GM13976 (cell line): ENCODE results near the gene LRRC47.
"Not testable (repeated sequence)": the region's sequence is repeated elsewhere in the genome, so short reads cannot be mapped to it uniquely, and the experiment has no call there.

Source experiments
- DNase-seq: peaks from one replicate; pipeline ENCODE4 v3.0.0; 2012; ENCODE audit warnings: low spot score
- in situ Hi-C: fragments of 300-500 bp; cut with MboI; formaldehyde crosslinking; loops from one replicate; pipeline ENCODE4 v1.12.0; 2022; ENCODE audit warnings: low sequenced_read_pairs, mixed read lengths, inconsistent platforms; ENCODE audit not compliant: unreplicated experiment
- TF ChIP-seq, protein P1 (sequence below): IDR thresholded peaks from 2 replicates; pipeline ENCODE4 v1.5.1; 2012; ENCODE audit warnings: borderline replicate concordance, mild to moderate bottlenecking; ENCODE audit not compliant: insufficient read depth; ENCODE audit errors: extremely low read depth, missing control alignments, control extremely low read depth

Gene LRRC47

DNA sequence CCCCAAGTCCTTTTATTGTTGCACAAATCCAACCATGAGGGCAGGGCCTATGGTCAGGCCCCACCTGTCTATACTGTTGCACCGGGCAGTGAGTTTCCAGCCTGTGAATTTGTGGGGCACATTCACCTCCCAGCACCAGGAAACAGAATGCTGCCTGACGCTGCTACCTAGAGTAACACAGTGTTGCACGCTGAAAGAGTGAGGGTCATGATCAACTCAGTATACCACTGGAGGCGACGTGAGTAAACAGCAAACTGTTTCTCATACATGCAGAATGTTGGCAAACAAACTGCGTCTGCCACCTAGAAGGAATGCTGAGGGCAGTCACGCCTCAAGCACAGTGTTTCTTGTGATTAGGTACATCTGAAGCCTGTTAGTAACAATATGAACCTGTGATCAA lies 13.4 kb upstream of the LRRC47 start:
- no peak for DNase-seq
- in situ Hi-C loops = no loop called here
- TF ChIP-seq, protein P1, sequence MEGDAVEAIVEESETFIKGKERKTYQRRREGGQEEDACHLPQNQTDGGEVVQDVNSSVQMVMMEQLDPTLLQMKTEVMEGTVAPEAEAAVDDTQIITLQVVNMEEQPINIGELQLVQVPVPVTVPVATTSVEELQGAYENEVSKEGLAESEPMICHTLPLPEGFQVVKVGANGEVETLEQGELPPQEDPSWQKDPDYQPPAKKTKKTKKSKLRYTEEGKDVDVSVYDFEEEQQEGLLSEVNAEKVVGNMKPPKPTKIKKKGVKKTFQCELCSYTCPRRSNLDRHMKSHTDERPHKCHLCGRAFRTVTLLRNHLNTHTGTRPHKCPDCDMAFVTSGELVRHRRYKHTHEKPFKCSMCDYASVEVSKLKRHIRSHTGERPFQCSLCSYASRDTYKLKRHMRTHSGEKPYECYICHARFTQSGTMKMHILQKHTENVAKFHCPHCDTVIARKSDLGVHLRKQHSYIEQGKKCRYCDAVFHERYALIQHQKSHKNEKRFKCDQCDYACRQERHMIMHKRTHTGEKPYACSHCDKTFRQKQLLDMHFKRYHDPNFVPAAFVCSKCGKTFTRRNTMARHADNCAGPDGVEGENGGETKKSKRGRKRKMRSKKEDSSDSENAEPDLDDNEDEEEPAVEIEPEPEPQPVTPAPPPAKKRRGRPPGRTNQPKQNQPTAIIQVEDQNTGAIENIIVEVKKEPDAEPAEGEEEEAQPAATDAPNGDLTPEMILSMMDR = no peak

DNA sequence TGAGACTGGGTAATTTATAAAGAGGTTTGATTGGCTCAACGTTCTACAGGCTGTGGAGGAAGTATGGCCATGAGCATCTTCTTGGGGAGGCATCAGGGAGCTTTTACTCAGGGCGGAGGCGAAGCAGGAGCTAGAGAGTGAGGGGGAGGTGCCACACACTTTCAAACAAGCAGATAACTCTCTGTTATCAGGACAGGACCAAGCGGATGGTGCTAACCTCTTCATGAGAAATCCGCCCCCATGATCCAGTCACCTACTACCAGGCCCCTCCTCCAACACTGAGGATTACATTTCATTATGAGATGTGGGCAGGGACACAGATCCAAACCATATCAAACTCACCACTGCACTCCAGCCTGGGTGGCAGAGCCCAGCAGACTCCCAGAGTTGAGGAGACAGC lies 11.5 kb upstream of the LRRC47 start:
- DNase-seq = no peak
- in situ Hi-C loops = no loop called here
- TF ChIP-seq, protein P1 = no peak

DNA sequence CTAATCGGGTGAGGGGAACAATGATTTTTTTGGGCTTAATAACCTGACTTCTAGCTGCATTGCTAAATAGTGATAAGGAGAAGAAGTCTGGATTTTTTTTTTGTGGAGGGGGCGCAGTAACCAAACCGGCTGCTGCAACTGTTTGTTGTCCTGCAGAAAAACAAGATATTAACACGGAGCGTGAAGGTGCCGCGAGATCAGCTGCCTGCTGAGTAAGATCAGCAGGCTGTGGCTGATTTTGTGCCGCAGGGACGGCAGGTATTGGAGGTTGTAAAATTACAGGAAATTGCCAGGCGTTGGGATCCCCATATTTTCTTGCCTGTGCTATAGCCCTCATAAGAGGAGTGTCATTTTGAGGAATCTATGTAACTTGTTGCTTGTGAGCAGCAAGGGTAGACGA lies 8.7 kb upstream of the LRRC47 start:
- in situ Hi-C loops = no loop called here
- TF ChIP-seq, protein P1 = no peak
- no peak for DNase-seq

DNA sequence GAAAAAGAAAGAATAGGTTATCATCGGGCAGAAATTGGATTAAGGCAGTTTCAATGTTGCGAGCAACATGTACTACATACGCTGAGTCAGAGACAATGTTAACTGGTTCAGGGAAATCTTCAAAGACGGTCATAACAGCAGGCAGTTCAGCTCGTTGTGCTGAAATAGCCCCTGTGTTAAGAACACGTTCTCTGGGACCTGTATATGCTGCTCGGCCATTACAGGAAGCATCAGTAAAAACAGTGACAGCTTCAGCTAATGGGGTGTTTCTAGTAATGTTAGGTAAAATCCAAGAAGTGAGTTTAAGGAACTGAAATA lies 8.3 kb upstream of the LRRC47 start:
- in situ Hi-C loops, DNase-seq: not testable (repeated sequence)

DNA sequence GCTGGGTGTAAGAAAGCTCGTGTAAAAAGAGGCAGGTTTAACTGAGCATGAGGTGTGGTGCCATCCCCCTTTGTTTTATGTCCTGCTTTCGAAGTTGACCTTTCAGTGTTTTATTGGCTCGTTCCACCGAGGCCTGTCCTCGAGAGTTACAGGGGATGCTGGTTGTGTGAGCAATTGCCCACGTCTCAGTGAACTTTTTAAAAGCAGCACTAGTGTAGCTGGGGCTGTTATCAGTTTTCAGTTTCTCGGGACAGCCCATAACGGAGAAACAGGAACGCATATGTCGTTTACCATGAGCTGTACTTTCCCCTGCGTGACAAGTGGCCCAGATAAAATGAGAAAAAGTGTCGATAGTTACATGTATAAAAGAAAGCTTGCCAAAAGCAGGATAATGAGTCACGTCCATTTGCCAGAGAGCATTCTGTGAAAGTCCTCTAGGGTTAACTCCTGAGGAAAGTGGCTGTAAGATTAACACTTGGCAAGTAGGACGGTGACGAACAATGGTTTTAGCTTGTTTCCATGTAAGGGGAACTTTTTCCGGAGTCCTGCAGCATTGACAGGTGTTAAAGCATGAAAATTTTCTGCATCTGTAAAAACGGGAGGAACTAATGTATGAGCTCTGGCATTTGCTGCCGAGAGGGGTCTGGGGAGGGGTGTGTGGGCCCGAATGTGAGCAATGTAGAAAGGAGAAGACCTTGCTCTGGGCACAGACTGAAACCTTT lies 7.8 kb upstream of the LRRC47 start:
- TF ChIP-seq, protein P1 = no peak
- in situ Hi-C loops = no loop called here
- no peak for DNase-seq

DNA sequence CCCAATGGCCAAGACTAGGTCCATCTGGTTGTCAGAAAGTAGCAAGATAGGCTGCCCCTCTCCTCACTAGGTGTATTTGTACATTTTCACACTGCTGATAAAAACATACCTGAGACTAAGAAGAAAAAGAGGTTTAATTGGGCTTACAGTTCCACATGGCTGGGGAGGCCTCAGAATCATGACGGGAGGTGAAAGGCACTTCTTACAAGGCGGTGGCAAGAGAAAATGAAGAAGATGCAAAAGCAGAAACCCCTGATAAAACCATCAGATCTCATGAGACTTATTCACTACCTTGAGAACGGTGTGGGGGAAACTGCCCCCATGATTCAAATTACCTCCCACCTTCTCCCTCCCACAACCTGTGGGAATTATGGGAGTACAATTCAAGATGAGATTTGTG lies 4.5 kb upstream of the LRRC47 start:
- in situ Hi-C loops, DNase-seq: not testable (repeated sequence)

DNA sequence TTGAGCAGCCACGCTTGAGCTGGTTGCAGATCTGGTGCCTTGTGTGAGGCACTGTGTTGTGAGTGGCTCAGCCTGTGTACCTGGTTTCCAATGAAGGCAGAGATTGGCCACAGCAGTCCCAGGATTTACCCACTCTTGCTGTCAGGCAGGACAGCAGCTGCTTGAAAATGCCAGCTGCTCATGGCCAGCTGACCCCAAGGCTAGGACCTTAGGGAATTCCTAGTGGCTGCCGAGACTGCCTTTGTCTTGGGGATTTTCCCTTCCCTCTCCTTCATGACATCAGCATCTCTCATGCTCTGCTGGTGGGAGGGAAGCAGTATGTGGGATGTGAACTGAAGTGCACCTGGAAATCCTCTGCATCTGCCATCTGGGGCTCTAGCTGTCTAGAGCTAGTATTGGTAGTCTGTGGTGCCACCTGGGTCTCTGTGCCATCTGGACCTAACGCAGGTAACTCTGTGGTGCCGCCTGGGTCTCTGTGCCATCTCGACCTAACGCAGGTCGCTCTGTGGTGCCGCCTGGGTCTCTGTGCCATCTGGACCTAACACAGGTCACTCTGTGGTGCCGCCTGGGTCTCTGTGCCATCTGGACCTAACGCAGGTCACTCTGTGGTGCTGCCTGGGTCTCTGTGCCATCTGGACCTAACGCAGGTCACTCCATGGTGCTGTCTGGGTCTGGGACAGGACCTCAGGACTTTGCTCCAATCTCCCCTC lies 3.8 kb upstream of the LRRC47 start:
- in situ Hi-C loops = no loop called here
- no peak for DNase-seq
- TF ChIP-seq, protein P1 = no peak
